GM18870 (cell line): ENCODE data around the gene CD44.
A peak's percentile ranks its signal among the peaks of the same experiment; 100 is the strongest.

ENCODE experiments used
- ATAC-seq: cut with Tn5 transposase; IDR thresholded peaks from one replicate; pipeline ENCODE4 v1.9.1; 2021; ENCODE audit warnings: moderate library complexity; ENCODE audit not compliant: unreplicated experiment

Gene CD44

DNA sequence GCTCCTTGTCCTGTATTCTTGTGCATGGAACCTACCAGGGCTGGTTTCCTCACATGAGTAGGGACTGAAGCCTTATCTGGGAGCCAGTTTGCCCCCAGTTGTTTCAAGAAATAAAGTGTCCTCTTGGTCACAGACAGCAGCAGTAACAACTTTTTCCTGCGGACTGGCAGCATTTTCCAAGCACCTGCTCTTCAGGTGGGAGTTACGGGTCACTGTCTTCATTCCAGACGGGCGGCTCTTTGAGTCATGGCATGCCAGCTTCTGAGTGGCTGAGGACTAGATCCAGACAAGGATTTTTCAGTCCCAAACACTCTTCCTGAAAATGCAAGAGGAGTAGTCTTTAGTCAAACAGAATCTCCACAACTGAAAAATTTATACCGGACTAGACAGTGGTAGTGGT, 2.7 kb upstream of the CD44 start:
- no peak for ATAC-seq

DNA sequence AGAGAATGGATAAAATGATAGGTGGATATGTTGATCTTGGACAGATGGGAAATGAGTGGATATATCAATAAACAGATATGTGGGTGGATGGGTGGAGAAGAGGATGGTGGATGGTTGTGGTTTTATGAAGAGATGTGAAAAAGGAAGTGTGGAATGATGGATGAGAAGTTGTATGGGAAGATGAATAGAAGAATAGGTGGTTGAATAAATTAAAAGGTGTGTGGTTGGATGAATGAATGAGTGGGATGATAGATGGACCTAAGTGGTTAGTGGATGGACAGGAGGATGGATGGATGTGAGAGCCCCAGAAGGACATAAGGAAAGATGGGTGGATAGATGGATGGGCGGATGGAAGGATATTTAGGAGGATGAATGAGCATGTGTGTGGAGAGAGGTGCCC, 913 bp upstream of the CD44 start:
- ATAC-seq: no peak

DNA sequence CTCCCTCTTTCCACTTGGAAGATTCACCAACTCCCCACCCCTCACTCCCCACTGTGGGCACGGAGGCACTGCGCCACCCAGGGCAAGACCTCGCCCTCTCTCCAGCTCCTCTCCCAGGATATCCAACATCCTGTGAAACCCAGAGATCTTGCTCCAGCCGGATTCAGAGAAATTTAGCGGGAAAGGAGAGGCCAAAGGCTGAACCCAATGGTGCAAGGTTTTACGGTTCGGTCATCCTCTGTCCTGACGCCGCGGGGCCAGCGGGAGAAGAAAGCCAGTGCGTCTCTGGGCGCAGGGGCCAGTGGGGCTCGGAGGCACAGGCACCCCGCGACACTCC, 397 bp upstream of the CD44 start:
- ATAC-seq: no peak

DNA sequence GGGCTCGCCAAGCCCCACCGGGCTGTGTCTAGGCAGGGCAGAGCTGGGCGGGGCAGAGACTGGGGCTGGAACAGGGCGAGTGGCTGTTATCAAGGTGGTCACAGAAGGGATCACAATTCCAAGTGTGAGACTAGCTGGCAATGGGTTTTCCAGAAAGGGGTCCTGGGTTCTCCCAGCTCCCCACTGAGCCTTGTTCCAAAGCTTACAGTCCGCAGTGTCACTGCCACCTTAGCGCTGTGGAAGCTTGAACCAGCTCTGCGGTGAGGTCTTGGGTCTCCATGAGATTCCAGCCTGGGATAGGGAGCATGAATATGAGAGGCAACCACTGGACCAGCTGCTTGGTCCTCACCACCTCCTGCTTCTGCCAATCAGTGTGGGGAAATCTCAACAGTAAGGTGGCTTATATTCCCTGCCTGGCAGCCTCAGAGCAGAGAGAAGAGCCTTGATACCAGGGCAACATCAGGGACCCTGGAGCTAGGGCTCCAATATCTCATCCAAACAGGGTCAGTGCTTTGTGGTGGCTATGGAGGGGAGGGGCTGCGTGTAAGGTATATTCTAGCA, 831 bp downstream of the CD44 start:
- no peak for ATAC-seq

DNA sequence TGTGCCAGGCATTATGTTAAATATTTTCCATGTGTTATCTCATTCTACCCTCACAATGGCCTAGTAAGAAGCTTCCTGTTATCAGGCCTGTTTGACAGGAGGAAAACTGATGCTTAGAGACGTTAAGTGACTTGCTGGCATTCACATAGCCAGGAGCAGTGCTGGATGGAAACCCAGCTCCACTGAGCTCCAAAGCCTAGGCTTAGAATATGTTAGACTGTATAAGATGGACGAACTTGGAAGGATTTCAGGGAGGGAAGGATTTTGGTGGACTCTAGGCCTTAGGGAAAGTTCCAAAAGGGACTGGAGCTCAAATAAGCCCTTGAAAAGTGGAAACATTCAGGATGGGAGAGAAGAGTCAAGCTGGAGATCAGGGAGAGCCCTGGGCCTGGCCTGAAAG, 2.1 kb downstream of the CD44 start:
- no peak for ATAC-seq

DNA sequence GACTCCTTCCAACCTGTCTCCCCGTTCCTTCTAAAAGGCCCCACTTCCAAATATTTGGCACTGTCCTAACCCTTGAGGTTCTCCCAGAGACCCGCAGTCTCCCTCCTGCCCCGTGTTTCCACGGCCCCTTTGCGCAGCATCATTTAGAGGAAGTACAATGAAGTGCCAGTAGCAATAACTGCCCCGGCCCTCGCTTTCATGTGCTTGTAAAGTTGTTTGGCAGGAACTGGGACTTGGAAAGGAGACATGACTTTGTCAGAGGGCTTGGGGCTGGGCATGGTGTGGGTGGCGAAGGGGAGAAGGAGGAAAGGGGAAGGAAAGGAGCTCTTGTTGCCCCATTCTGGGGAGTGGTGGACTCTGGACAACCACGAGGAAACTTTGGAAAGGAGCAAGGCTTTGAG, 2.6 kb downstream of the CD44 start:
- no peak for ATAC-seq

DNA sequence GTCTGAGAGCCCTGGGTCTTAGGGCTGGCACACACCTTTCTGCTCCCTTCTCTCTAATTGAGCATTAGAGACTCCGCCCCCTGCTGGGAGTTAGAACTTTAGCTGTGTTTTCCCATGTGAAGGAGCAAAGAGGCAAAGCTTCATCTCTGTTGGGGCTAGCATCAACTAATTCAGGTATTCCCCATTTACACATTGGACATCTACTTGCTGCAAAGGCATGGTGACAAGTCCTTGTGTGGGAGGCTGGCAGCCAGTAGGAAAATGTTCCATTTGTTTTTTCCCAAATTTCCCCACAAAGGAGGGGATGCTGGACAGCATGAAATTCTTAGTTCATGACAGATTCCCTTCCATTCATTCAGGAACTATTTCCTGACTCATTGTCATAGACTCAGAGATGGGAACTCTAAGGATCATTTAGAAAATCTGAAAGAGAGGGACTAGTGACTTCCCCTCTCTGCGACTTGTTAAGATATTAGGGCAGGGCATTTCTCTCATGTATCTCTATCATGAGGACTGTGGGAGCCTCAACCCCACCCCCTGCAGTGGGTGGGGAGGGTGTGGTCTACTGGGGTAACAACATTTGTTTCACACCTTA, 3.6 kb downstream of the CD44 start:
- no peak for ATAC-seq

DNA sequence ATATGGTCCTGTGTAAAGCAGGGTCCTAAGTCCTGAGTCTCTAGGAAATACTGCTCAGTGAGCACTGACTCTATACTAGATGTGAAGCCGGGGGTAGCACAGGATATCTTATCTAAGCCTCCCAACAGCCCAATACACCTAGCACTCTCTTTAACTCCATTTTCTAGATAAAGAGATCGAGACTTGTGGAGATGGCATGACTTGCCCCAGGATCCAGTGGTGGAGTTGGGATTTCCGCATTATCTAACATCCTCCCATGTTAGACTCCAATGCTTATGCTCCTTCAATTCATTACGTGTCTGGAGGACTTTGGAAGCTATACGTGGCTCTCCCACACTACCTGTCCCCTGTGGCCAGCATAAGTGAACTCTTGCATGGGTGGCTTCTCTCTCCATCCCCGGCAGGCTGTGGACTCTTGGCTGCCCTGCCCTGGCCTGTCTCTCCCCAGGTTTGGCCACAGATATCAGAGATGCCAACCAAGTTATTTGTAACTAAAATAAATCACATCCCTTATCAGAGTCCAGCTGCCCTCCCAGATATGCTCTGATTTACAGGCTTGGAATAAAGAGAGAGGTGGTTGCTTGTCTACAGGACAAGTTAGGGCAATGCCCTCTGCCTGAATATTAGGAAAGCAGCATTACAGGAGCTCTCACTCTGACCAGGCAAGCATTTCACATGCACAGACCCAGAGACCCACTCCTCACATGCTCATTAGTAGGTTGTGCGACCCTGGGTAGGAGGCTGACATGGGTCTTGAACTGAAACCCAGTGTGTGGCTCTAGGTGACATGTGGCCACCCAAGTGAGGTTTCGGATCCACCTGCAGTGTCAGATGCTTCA, 4.5 kb downstream of the CD44 start:
- no peak for ATAC-seq

DNA sequence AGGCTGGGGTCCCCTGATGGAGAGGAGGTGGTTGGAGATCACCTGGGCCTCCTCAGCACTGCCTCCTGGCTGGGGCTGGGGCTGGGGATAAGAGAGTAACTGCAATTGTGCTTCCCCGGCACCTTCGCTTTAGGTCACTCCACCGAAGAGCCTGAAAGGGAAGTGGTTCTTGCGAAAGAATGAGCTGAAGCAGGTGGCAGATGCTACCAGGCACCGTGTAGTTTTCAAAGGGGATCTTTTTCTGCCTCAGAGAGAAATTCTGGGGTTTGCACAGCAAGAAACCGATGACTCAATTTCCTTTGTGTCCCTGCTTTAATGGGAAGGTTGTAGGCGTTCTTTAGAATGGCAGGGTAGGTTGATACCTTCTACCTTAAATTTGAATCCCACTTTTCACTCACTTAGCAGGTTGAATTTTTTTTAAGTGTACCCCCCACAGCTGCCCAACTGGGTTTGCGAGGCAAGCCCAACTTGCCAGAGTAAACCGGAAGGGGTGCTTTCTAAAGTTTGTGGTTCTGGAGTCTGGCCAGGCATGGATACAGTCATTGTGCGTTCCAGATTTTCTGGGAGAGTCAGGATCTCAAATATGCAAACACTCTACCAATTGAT, 5.3 kb downstream of the CD44 start:
- peak; percentile 44 for ATAC-seq

DNA sequence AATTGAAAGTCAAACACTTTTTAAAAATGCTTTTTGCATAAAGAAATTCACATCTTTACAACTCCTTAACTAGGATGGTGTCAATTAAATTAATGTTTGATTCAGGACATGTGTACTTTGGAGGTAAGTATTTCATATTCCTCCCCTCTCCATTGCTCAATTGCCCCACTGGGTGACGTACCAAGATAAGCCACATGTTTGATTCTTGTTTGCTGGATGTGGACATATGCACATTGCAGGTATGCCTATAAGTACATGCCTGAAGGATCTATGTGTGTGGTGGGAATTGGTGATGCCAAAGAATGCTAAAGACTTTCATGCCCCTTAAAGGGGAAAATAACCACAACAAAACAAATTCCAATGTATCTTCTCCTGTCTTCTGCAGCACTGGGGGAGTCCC, 5.8 kb downstream of the CD44 start:
- no peak for ATAC-seq

DNA sequence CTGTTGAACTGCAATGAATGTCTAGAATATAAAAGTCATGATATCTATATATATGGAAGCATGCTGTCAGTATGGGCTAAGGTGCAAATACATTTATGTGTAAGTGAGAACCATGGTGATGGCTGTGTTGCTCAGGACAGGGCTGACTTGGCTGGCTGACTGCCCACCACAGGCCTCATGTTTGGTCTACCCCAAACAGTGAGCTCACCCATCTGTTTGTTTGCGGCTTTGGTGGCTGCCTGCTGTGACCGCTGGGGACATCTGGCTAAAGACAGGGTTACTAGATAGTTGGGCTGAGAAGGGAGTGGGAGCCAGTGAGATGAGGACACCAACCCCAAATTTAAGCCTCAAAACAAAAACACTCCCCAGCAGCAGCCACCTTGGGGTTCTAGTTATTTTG, 6.3 kb downstream of the CD44 start:
- ATAC-seq: peak; percentile 37

DNA sequence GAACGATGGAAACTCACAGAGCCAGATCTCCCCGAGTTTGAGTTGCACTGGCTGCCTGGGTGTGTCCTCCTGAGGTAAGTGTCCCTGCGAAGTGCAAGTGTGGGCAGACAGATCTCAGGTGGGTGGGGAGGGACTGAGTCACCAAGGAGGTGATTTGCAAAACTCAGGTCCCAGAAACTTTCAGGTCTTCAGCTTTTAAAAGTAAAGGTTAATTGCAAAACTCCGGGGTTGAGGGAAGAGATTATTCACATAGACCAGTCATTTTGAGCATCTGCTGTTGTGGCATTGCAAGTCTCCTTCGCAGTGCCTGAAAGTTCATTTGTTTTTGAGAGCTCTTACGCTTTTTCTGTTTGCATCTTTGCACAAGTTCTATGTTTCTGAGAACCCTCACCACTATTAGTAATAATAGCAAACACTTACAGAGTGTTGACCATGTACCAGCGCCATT, 7.1 kb downstream of the CD44 start:
- ATAC-seq: peak; percentile 28

DNA sequence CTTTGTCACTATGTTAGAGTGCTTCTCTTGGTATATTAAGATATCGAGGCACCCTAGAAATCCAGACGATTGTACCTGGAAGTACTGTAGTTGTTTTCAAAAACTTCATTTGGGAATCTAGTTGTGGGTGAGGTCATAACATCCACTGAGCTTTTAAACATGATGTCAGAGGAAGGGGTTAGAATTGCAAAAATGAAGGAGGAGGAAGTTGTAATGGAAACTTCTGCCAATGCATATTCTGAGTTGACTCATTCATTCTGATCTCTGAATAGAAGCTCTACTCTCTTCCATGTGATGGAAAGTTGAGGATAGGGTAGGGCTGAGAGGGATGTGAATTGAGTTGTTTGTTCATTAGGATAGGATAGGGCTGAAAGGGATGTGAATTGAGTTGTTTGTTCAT, 7.7 kb downstream of the CD44 start:
- ATAC-seq: no peak

DNA sequence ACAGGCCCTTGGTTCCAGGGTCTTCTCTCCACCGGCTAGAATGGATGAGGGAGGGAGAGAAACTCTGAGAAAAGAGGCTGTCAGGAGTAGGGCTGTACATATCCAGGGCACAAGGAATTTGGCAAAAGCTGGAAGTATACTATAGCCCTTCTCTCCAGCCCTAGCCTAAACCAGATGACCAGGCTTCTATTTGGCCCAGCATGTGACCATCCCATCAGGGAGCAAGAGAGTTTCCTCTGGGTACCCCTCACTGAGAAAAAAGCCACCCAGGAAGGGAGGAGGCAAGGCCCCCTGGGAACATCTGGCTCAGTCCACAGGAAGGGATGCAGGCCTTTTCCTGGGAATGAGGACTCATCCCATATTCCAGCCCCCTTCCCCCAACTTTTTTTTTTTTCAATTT, 8.3 kb downstream of the CD44 start:
- ATAC-seq: no peak

DNA sequence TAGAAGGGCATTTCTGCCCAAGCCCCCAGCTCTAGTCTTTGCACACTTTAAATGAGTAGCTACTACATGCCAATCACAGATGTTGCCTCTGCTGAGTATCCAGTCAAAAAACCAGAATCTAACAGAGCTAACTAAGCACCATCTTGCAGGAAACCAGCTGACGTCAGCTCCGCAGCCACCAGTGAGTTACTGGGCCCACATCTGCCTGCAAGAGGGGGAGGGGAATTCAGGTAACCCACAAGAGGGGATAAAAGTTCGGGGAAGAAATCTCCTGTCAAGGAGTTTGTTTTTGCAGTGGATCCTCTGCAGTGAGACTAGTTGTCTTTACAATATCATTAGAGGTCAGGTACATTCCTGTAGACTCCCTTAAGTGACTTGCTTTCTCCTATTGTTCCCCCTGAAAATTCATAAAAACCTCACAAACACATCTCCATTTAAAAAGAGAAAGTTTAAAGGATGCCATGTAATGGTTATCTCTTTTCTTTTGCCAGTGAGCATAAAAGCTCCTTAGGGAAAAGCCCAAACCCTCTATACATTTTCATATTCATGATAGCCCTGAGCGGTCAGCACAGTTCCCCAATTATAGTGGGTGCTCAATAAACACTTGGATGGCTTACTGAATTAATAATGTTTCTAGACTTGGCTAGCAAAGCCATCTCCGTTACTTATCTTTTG, 9.3 kb downstream of the CD44 start:
- ATAC-seq: no peak

DNA sequence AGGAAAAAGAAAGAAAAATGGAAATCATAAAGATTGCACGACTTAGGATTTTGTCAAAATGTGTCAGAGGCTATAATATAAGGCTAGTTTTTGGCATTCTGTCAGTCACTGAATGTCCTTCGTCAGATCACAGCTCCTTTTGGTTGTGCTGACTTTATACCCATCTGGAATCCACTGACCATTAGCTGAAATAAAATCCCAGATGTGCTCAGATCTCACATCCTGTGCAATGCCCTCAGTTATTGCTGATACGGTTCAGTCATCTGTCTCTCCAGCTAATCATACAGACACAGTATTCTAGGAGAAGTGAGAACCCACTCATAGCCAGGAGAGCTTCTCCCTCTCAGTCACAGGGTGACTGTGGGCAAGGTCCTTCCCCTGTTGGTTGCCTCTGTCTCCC, 11.5 kb downstream of the CD44 start:
- no peak for ATAC-seq

DNA sequence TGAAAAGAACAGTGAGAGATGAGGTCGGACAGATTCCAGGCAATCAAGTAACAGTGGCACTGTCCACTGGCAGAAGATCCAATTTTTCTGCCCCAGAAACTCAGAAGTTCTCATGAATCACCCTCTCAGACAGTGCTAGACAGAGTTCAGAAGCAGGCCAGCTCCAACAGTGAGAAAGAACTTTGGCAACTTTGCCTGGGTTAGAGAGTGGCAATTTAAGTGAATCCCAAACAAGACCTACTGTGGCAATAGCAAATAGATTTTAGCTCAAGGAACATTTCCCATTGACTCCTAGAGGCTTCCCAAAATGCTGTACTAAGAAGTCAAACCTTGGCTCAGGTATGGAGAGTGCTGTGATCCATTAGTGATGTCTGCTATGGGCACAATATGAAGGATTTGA, 12.3 kb downstream of the CD44 start:
- no peak for ATAC-seq

DNA sequence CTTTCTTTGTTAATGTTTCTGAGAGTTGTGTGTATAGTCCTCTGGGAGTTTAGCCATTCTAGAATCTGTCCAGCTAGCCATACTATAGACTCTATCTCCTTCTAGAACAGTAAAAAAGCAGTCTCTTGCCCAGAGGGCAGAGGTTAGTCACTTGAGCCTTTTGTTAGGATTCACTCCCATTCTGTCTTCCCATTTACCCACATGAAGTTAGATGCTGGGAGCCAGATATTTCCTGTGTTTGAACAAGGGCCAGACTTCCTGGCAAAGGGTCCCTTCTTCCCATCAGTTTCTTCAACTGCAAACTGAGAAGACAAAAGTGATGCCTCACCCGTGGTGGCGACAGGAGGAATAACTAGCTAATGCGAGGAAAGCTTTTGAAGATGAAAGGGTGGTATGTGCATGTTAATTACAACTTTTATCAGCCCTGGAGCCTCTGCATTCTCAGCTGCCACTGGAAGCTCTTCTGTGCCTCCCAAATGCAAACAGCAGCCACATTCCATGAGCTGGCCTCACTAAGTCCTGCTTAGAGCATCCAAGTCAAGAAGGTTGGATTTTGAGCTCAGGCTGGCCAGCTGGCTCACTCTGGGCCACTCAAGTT, 12.8 kb downstream of the CD44 start:
- no peak for ATAC-seq

DNA sequence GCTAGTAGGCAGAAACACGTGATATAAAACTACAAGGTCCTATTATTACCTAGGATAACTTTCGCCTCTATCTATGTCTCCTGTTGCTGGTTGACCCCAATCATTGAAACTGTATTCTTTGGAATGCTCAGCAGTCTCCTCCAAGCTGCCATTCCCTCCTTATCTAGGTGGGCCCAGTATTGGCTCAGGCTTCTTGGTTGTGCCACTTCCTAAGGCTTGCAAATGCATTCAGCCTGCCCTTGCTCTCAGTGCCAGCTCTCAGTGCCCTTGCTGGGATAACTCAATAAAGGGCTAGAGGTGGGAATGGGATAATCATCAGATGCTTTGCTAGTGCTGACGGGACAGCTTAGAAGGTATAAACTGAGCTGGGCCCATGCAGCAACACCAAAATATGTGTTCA, 13.6 kb downstream of the CD44 start:
- ATAC-seq: no peak

DNA sequence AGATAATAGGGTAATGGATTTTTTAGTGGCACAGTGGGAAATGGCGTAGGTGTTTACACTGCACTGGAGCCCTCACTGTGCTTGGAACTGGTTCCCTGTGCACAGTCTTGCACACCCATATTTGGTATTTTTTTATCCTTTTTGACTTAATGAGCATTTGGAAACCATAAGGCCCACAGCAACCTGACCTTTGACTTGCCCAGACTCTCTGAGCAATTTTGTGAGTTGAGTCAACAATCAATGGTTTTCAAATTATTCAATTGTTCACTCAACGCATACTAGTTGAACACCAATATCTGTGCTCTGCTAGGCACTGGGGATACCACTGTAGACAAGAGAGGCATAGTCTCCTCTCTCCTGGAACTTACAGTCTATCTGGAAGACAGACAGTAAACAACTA, 14.3 kb downstream of the CD44 start:
- no peak for ATAC-seq

DNA sequence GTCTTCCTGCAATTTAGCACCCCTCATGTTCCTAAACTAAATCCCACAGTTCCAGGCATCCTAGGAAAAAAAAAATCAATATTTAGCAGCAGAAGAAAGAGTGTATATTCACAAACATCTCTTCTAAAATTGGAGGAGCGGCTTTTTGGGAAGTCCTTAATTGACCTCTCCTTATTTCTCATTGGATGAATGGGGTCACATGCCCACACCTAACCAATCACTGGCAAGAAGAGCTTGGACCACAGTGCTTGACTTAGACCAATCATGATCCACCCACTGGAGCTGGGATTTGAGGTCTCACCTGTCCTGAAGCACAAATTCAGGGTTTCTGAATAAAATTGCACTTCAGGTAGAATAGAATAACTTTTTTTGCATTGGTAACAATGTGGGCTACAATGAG, 16.0 kb downstream of the CD44 start:
- no peak for ATAC-seq
